ENCODE measurements around the gene RBSN.

Gene RBSN

GRCh38 chr3:15097891-15098290 is 1.1 kb downstream of the RBSN start:
- peak; percentile 44 to 60 for DNase-seq

GRCh38 chr3:15096046-15096445 is 2.9 kb downstream of the RBSN start:
- no peak for DNase-seq

- DNase-seq = no peak
These were observed 4.6 kb downstream of the RBSN start for GRCh38 chr3:15094187-15094875.

GRCh38 chr3:15092686-15093085 is 6.3 kb downstream of the RBSN start:
- no peak for DNase-seq

GRCh38 chr3:15091575-15091974 is 7.4 kb downstream of the RBSN start:
- no peak for DNase-seq

GRCh38 chr3:15089201-15089600 is 9.7 kb downstream of the RBSN start:
- DNase-seq = no peak

- DNase-seq = no peak
These were observed 12.2 kb downstream of the RBSN start for GRCh38 chr3:15086699-15087098.

GRCh38 chr3:15086263-15086662 is 12.7 kb downstream of the RBSN start:
- DNase-seq = no peak

- peak; percentile 43 to 79 for DNase-seq
These were observed 15.7 kb downstream of the RBSN start for GRCh38 chr3:15083252-15083651.

- DNase-seq = peak; percentile 90 to 96
These were observed 16.8 kb downstream of the RBSN start for GRCh38 chr3:15081960-15082664.

- DNase-seq = no peak
These were observed 19.9 kb downstream of the RBSN start for GRCh38 chr3:15079091-15079490.

GRCh38 chr3:15074500-15074899 is 24.4 kb downstream of the RBSN start:
- DNase-seq = no peak

- no peak for DNase-seq
These were observed 27.2 kb downstream of the RBSN start for GRCh38 chr3:15071699-15072098.

GRCh38 chr3:15069441-15069840 is 29.5 kb downstream of the RBSN start:
- no peak for DNase-seq

- DNase-seq = no peak
These were observed 32.5 kb downstream of the RBSN start for GRCh38 chr3:15066467-15066866.

GRCh38 chr3:15065550-15066007 is 33.4 kb downstream of the RBSN start:
- DNase-seq = no peak

GRCh38 chr3:15064835-15065549 is 34.0 kb downstream of the RBSN start, which contains the start of gene MRPS25:
TSS of gene MRPS25 (minus strand) at chr3:15065315. CDS start at chr3:15065194, 121 bp downstream.
- peak; percentile 89 to 93 for DNase-seq

GRCh38 chr3:15064299-15064834 is 34.6 kb downstream of the RBSN start:
- DNase-seq = peak; percentile 35 to 45

GRCh38 chr3:15063656-15064286 is 35.2 kb downstream of the RBSN start:
- DNase-seq = no peak

GRCh38 chr3:15063238-15063637 is 35.7 kb downstream of the RBSN start:
- DNase-seq = no peak

GRCh38 chr3:15060029-15060428 is 38.9 kb downstream of the RBSN start:
- DNase-seq = no peak

- DNase-seq = no peak
These were observed 42.1 kb downstream of the RBSN start for GRCh38 chr3:15056676-15057404.

Measured in inflammatory macrophage treated with lipopolysaccharide for 1 hour (primary cell).